NB4 (cell line): ENCODE results near the gene G6PC1.

Experiments used
- CTCF ChIP-seq: IDR thresholded peaks from one replicate; pipeline ENCODE4 v1.5.1; 2012; ENCODE audit warnings: low read depth, low read length
- POLR2A ChIP-seq: IDR thresholded peaks from 2 replicates; pipeline ENCODE4 v1.6.1; 2011; ENCODE audit warnings: mild to moderate bottlenecking; ENCODE audit not compliant: insufficient read length; ENCODE audit errors: extremely low read depth

DNA sequence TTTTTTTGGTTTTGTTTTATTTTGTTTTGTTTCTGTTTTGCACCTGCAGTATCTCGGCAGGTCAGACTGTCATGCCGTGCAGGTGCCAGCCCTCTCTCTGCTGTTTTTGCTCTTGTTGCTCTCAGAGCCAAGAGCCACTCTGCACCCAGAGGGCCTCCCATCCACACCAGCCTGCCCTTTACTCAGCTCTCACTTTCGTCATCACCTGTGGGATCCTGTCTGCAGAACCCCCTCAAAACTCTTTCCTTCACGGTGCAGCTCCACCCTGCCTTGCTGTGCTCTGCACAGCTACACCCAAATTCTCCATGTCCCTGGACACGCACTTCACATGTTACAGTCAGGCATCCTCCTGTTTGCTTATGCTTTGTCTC is 47.0 kb upstream of the G6PC1 start:
- TF ChIP-seq CTCF (no peak), POLR2A (no peak)
